Measurements from ENCODE around the gene KIF4B.

GRCh38 chr5:154971501-154971900 lies 42.1 kb upstream of the KIF4B start:
- no peak for TF ChIP-seq CTCF (IDR thresholded peaks at IDR 0.05 in 2 of 3, conservative IDR thresholded peaks at IDR 0.05 in 1 of 3; ENCODE audit: borderline replicate concordance in 1 of 3, insufficient read depth in 1 of 3, low read depth in 2 of 3, low read length in 2 of 3)
- no peak for TF ChIP-seq SIN3A (IDR thresholded peaks at IDR 0.05; ENCODE audit: low read depth)
- TF ChIP-seq MAX (IDR thresholded peaks at IDR 0.05), result no peak
- no peak for TF ChIP-seq EZH2phosphoT487 (IDR thresholded peaks at IDR 0.05; ENCODE audit: borderline replicate concordance)
- no peak for TF ChIP-seq SP1 (IDR thresholded peaks at IDR 0.05; ENCODE audit: low read depth)
- TF ChIP-seq POLR2A (IDR thresholded peaks at IDR 0.05; ENCODE audit: borderline replicate concordance, extremely low read depth, insufficient read depth, insufficient read length), result no peak
- no peak for TF ChIP-seq POLR2AphosphoS5 (IDR thresholded peaks at IDR 0.05; ENCODE audit: low read depth, low read length)
- TF ChIP-seq EZH2 (IDR thresholded peaks at IDR 0.05), result no peak
